Activated T-helper 17 cell treated with anti-CD3 and anti-CD28 coated beads, Interleukin-2, amount 50 U/mL, for 72 hours (primary cell): Measurements from ENCODE around the gene MRPL23. TPM values are rescaled to one million over a fixed set of nuclear protein-coding genes. Genes with fewer than 3 reads are reported as not detected.
"Not testable (repeated sequence)": the region's sequence is repeated elsewhere in the genome, so short reads cannot be mapped to it uniquely, and the experiment has no call there.

Experiments
- ATAC-seq: fragments of 150-1000 bp; cut with Tn5 transposase; replicated peaks from 2 replicates; pipeline ENCODE4 v1.10.0; 2021; ENCODE audit warnings: mild to moderate bottlenecking, moderate library complexity
- H3K27ac Mint-ChIP-seq: one replicate; pipeline ENCODE4 v1.8.0; 2022; ENCODE audit warnings: mixed read lengths
- H3K27me3 Mint-ChIP-seq: one replicate; pipeline ENCODE4 v1.8.0; 2022; ENCODE audit warnings: mixed read lengths
- H3K36me3 Mint-ChIP-seq: one replicate; pipeline ENCODE4 v1.8.0; 2022; ENCODE audit warnings: low read depth, mild to moderate bottlenecking, mixed read lengths
- H3K4me1 Mint-ChIP-seq: one replicate; pipeline ENCODE4 v1.8.0; 2022; ENCODE audit warnings: mixed read lengths
- H3K4me3 Mint-ChIP-seq: one replicate; pipeline ENCODE4 v1.8.0; 2022; ENCODE audit warnings: mild to moderate bottlenecking, mixed read lengths
- H3K9me3 Mint-ChIP-seq: one replicate; pipeline ENCODE4 v1.8.0; 2022; ENCODE audit warnings: mixed read lengths
- total RNA-seq, 2 donors: library from RNA; stranded (reverse); gene quantifications; one replicate each; pipeline ENCODE4 v1.2.3, GENCODE V29; 2022

Gene MRPL23
- total RNA-seq, 2 donors from 2014 or later, result 84.4 to 119 TPM

GRCh38 chr11:1936072-1936780 is 10.9 kb upstream of the MRPL23 start:
- Mint-ChIP-seq H3K4me1 (peaks cover 8% of the 10 kb centered on the region), H3K4me3 (no peak overlapping the region), H3K9me3 (no peaks in the 10 kb centered on the region), H3K36me3 (no peaks in the 10 kb centered on the region), H3K27me3 (peaks cover 3% of the 10 kb centered on the region), H3K27ac (no peak overlapping the region)
- ATAC-seq, result no peak

GRCh38 chr11:1936781-1937615 is 10.1 kb upstream of the MRPL23 start:
- no peak for ATAC-seq
- no peaks in the 10 kb centered on the region for H3K9me3 Mint-ChIP-seq

DNA sequence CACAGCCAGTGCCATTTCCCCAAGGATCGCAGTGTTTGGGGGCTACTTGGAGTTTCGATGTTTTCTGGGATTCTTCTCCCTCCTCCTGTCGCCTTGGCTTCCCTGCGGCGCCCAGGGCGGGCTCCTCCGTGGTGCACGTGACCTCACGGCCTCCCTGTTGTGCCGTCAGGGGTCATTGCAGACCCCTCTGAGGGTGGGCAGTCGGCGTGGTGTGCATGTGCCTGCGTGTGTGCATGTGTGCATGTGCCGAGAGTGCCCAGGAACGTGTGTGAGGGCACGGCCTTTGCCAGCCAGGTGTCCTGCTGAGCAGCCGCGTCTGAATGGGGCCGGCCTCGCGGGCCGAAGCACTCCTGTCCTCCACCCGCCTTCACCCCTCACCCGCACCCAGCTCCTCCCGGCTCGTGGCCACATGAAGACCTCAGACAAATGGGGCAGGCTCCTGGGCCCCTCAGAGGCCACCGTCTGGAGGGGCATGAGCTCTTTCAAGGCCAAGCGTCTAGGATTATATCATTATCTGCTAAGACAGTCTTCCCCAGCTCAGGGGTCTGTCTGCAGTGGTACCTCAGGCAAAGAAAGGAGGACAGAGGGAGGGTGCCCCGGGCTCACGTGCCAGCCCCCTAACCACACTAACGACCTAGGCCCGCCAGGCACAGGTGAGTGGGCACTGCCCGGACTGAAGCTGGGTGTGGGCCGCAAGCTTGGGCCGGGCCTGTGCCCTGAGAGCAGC is 9.4 kb upstream of the MRPL23 start:
- no peak for ATAC-seq
- Mint-ChIP-seq H3K4me1 (peaks cover 8% of the 10 kb centered on the region), H3K36me3 (no peaks in the 10 kb centered on the region), H3K27ac (no peak overlapping the region), H3K4me3 (no peak overlapping the region), H3K9me3 (no peaks in the 10 kb centered on the region), H3K27me3 (peaks cover 1% of the 10 kb centered on the region)

More at GRCh38 chr11:1936781-1937615, 10.1 kb upstream of the MRPL23 start:
- H3K4me1 Mint-ChIP-seq, result peaks cover 8% of the 10 kb centered on the region
- peaks cover 3% of the 10 kb centered on the region for H3K27me3 Mint-ChIP-seq
- no peak overlapping the region for H3K27ac Mint-ChIP-seq
- H3K36me3 Mint-ChIP-seq, result no peaks in the 10 kb centered on the region
- H3K4me3 Mint-ChIP-seq, result no peak overlapping the region

- H3K4me3 Mint-ChIP-seq, result no peak overlapping the region
- H3K27me3 Mint-ChIP-seq, result no peaks in the 10 kb centered on the region
- peaks cover 8% of the 10 kb centered on the region for H3K4me1 Mint-ChIP-seq
- no peak overlapping the region for H3K27ac Mint-ChIP-seq
- H3K36me3 Mint-ChIP-seq, result no peaks in the 10 kb centered on the region
- ATAC-seq, result no peak
- H3K9me3 Mint-ChIP-seq, result no peaks in the 10 kb centered on the region
Observed at GRCh38 chr11:1938343-1939005, 8.7 kb upstream of the MRPL23 start.

- Mint-ChIP-seq H3K9me3 (no peaks in the 10 kb centered on the region), H3K36me3 (no peaks in the 10 kb centered on the region), H3K27ac (no peak overlapping the region), H3K27me3 (no peaks in the 10 kb centered on the region), H3K4me3 (no peak overlapping the region), H3K4me1 (peaks cover 8% of the 10 kb centered on the region)
- ATAC-seq, result peak; percentile 14
Observed at GRCh38 chr11:1939006-1939625, 8.0 kb upstream of the MRPL23 start.

DNA sequence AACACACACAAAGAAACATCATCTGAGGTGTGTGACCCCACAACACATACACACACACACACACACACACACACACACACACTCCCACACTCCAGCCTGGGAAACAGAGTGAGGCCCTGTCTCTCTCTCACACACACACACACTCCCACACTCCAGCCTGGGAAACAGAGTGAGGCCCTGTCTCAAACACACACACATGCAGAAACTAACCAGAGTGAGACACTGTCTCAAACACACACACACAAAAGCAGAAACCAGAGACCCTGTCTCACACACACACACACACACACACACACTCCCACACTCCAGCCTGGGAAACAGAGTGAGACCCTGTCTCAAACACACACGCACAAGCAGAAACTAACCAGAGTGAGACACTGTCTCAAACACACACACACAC is 7.3 kb upstream of the MRPL23 start:
- H3K27me3 Mint-ChIP-seq, H3K36me3 Mint-ChIP-seq, H3K4me1 Mint-ChIP-seq, H3K4me3 Mint-ChIP-seq, H3K9me3 Mint-ChIP-seq, ATAC-seq: not testable (repeated sequence)
- peak overlapping the region; percentile 69 for H3K27ac Mint-ChIP-seq

DNA sequence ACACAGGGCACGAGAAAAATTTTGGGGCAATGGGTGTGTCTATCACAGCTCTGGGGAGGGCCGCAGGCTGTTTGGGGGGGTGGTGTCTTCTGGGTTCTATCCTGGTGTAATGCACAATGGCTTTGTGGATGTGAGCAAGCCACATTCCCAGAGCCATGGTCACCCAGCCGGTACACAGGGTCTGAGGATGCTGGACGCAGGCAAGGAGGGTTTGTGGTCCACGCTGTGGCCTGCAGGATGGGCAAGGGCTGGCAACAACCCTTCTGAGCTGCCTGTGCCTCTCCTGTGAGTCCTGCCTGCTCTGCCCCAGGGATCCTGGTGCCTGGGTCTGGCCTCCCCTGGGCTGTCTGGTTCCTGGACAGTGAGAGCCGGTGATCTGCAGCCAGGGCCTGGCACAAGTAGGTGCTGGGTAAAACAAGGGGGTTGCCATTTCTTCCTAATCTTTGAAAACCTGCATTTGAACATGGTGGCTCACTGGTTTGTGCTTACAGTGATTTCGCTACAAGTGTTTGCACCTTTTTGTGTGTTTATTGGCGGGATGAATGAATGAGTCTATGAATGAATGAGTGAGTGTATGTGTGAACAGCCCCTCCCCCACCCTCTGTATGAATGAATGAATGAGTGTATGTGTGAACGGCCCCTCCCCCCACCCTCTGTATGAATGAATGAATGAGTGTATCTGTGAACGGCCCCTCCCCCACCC is 4.4 kb upstream of the MRPL23 start:
- no peaks in the 10 kb centered on the region for H3K36me3 Mint-ChIP-seq
- no peaks in the 10 kb centered on the region for H3K9me3 Mint-ChIP-seq
- H3K27me3 Mint-ChIP-seq, result no peaks in the 10 kb centered on the region
- no peak overlapping the region for H3K4me3 Mint-ChIP-seq
- no peak for ATAC-seq
- no peak overlapping the region for H3K27ac Mint-ChIP-seq
- peaks cover 8% of the 10 kb centered on the region for H3K4me1 Mint-ChIP-seq

DNA sequence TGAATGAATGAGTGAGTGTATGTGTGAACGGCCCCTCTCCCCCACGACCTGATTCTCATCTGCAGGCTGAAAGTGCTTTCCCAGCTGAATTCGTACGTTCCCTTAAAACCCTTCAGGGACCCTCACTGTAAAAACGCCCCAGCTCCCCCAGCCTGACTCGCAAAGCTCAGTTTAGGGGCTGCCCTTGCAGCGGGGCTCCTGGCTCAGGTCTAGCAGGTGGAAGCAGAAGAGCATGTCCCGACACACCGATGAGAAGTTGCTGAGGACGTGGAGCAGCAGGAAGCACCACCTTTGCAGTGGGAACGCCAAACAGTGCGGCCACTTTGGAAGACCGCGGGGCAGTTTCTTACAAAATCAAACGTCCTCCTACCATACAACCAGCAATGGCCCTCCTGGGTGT is 3.6 kb upstream of the MRPL23 start:
- Mint-ChIP-seq H3K36me3 (no peaks in the 10 kb centered on the region), H3K27ac (no peak overlapping the region), H3K27me3 (no peaks in the 10 kb centered on the region), H3K9me3 (no peaks in the 10 kb centered on the region), H3K4me3 (no peak overlapping the region), H3K4me1 (peaks cover 8% of the 10 kb centered on the region)
- no peak for ATAC-seq

DNA sequence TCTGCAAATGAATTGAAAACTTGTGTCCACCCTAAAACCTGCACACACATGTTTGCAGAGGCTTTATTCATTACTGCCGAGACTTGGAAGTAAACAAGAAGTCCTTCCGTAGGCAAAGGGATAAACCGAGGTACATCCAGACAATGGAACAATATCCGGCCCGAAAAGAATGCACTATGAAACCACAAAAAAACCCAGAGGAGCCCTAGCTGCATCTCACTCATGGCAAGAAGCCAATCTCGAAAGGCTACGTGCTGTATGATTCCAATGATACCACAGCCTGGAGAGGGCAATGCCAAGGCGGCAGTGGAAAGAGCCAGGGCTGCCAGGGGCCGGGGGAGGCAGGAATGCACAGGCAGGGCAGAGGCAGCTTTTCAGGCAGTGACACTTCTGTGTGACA is 3.2 kb upstream of the MRPL23 start:
- H3K27ac Mint-ChIP-seq, result no peak overlapping the region
- no peak for ATAC-seq
- no peaks in the 10 kb centered on the region for H3K27me3 Mint-ChIP-seq
- H3K4me1 Mint-ChIP-seq, result peaks cover 8% of the 10 kb centered on the region
- no peaks in the 10 kb centered on the region for H3K9me3 Mint-ChIP-seq
- no peaks in the 10 kb centered on the region for H3K36me3 Mint-ChIP-seq
- H3K4me3 Mint-ChIP-seq, result no peak overlapping the region

DNA sequence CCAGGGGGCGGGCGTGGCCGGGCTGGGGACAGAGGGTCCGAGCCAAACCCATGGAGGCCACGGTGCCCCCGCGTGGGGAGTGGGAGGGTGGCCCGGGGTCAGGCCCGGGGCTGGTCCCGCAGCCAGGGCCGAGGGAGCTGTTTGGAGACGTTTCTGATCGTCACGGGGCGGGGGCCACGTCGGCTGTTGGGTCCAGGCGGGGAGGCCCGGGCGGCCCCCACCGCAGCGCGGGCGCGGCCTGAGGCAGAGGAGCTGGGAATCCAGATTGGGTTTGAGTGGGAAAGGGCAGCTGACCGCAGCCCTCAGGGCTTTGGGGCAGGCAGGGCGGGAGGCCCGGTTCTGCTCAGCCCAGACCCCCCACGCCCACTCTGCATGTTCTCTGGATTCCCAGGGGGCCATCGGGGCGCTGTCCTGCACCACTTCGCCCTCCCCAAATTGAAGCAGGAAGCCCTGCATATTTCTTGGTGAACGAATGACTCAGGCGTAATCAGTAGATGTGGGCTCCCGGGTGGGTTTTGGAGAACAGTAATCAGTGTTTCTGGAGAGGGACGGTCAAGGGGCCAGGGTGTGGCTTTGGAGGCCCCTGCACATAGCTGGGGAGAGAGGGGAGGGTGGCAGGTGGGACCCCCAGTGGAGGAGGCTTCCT is 583 bp downstream of the MRPL23 start:
- H3K4me1 Mint-ChIP-seq, result no peaks in the 10 kb centered on the region
- H3K4me3 Mint-ChIP-seq, result no peak overlapping the region
- H3K27ac Mint-ChIP-seq, result no peak overlapping the region
- no peaks in the 10 kb centered on the region for H3K36me3 Mint-ChIP-seq
- no peaks in the 10 kb centered on the region for H3K9me3 Mint-ChIP-seq
- no peaks in the 10 kb centered on the region for H3K27me3 Mint-ChIP-seq
- ATAC-seq, result peak; percentile 43

DNA sequence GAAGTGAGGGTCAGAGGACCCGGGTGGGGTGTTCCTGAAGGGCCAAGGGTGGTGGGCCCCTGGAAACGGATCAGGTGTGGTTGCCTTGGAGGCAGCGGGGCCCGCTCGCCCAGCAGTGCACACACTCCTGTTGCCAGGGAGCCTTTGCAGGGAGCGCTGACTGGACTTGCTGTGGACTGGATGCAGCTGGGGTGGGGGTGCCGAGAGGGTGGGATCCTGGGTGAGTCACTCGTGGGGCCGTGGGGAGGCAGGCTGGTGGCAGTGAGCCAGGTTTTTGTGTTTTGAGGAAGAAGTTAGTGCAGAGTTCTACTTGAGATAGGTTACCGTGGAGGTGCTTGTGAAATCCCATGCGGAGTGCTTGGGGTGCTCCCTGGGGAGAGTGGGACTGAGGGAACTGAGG is 1.3 kb downstream of the MRPL23 start:
- H3K9me3 Mint-ChIP-seq, result no peaks in the 10 kb centered on the region
- H3K27ac Mint-ChIP-seq, result no peak overlapping the region
- H3K27me3 Mint-ChIP-seq, result no peaks in the 10 kb centered on the region
- H3K4me3 Mint-ChIP-seq, result no peak overlapping the region
- no peaks in the 10 kb centered on the region for H3K36me3 Mint-ChIP-seq
- H3K4me1 Mint-ChIP-seq, result no peaks in the 10 kb centered on the region
- ATAC-seq, result no peak

- no peak overlapping the region for H3K4me3 Mint-ChIP-seq
- no peak for ATAC-seq
- no peaks in the 10 kb centered on the region for H3K4me1 Mint-ChIP-seq
- H3K9me3 Mint-ChIP-seq, result no peaks in the 10 kb centered on the region
- H3K27ac Mint-ChIP-seq, result no peak overlapping the region
- H3K36me3 Mint-ChIP-seq, result no peaks in the 10 kb centered on the region
- no peaks in the 10 kb centered on the region for H3K27me3 Mint-ChIP-seq
Observed at GRCh38 chr11:1949302-1949701, 2.2 kb downstream of the MRPL23 start.

DNA sequence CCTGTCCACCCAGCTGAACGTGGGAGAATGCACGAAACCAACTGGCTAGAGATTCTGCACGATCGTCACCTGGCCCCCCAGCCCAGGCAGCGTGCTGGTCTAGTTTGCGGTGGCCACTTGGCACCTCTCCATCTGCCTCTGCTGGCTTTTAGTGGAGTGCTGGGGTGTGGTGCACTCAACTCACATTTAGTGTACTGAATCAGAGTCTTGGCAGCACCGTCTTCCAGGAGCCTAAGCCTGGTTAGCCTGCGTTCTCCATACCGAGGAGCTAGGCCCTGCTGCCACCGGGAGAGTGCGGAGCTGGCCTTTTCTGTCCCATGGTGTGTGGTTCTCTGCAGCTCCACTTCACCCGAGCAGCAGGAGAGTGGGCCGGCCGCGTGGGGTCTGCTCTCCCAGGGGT is 2.8 kb downstream of the MRPL23 start:
- no peaks in the 10 kb centered on the region for H3K36me3 Mint-ChIP-seq
- H3K4me1 Mint-ChIP-seq, result no peaks in the 10 kb centered on the region
- ATAC-seq, result no peak
- no peaks in the 10 kb centered on the region for H3K9me3 Mint-ChIP-seq
- no peaks in the 10 kb centered on the region for H3K27me3 Mint-ChIP-seq
- H3K4me3 Mint-ChIP-seq, result no peak overlapping the region
- no peak overlapping the region for H3K27ac Mint-ChIP-seq
